Kidney (tissue), 14 donors: ENCODE data around the gene ZMYND15. TPM values are rescaled to one million over a fixed set of nuclear protein-coding genes. Genes with fewer than 3 reads are reported as not detected.
A peak's percentile ranks its signal among the peaks of the same experiment; 100 is the strongest.

Source experiments
- DNase-seq, 5 donors: peaks; one replicate each; pipeline ENCODE4 v3.0.0-alpha.2; 2013 to 2020
- FAIRE-seq: peaks from 2 replicates; lab custom pipeline; 2012; peaks lifted over from hg19 to GRCh38; lab: Jason Lieb, UNC
- H3K27ac ChIP-seq, 2 donors: one replicate each; pipeline ENCODE4 v1.7.0; 2013; ENCODE audit warnings: low read depth in 2 of 2, low read length in 2 of 2, inconsistent platforms in 1 of 2
- H3K27me3 ChIP-seq: one replicate; pipeline ENCODE4 v1.7.1; 2013; ENCODE audit warnings: low read length, inconsistent platforms; ENCODE audit not compliant: control insufficient read depth, insufficient read depth
- H3K36me3 ChIP-seq, 3 donors: one replicate each; pipeline versions ENCODE4 v1.7.0 to v1.7.1; 2013; ENCODE audit warnings: low read length in 3 of 3, control low read depth in 1 of 3, inconsistent platforms in 1 of 3; ENCODE audit not compliant: insufficient read depth in 3 of 3, control insufficient read depth in 2 of 3
- H3K4me1 ChIP-seq, 3 donors: one replicate each; pipeline versions ENCODE4 v1.7.0 to v1.7.1; 2013; ENCODE audit warnings: low read length in 3 of 3, inconsistent platforms in 1 of 3, low read depth in 1 of 3; ENCODE audit not compliant: control insufficient read depth in 2 of 3, insufficient read depth in 2 of 3
- H3K4me3 ChIP-seq, 3 donors: one replicate each; pipeline versions ENCODE4 v1.7.0 to v1.8.1; 2013; ENCODE audit warnings: low read length in 3 of 3, control low read depth in 1 of 3, inconsistent platforms in 1 of 3
- H3K9ac ChIP-seq, 3 donors: one replicate each; pipeline versions ENCODE4 v1.7.0 to v1.7.1; 2013; ENCODE audit warnings: low read length in 3 of 3, control low read depth in 1 of 3, inconsistent platforms in 1 of 3
- H3K9me3 ChIP-seq, 3 donors: one replicate each; pipeline versions ENCODE4 v1.7.0 to v1.7.1; 2013; ENCODE audit warnings: low read length in 3 of 3, control low read depth in 1 of 3, inconsistent platforms in 1 of 3; ENCODE audit not compliant: control insufficient read depth in 2 of 3, insufficient read depth in 1 of 3
- CTCF ChIP-seq: IDR thresholded peaks from 3 replicates; pipeline ENCODE4 v1.5.1; 2012; ENCODE audit warnings: mild to moderate bottlenecking, moderate library complexity, borderline replicate concordance; ENCODE audit not compliant: insufficient read depth; ENCODE audit errors: extremely low read depth
- intact Hi-C: fragments of 100-400 bp; cut with DNase I; formaldehyde crosslinking; loops from one replicate; pipeline ENCODE4 v1.11.1; 2022
- polyA plus RNA-seq: library from polyadenylated mRNA; stranded (reverse); fragments of 350-450 nt; fragmentation: Illumina TruSeq; extraction: RNeasy Lipid Tissue Mini Kit (QIAGEN cat#74804); gene quantifications from one replicate; pipeline ENCODE4 v1.2.3, GENCODE V29; 2014; ENCODE audit warnings: low read depth, low replicate concordance; ENCODE audit not compliant: insufficient read depth
- total RNA-seq: library from RNA; stranded (reverse); fragmentation: NEBNext Ultra II Directional; extraction: Animal tissue kit (Norgen Biotek cat#: 25700); gene quantifications from one replicate; pipeline ENCODE4 v1.2.1, GENCODE V29; 2021
- donor health status: control.
- donor health status: control.
- donor health status: control.
- donor health status: control.
- donor health status: control.
- donor health status: DM: yes; HTN: yes; CAD: no.
- donor health status: Normal renal cell carcinoma (clear cell type).

Gene ZMYND15
- total and polyA plus RNA-seq, 2 donors from 2014 or later: 1.3 to 5.1 TPM

DNA sequence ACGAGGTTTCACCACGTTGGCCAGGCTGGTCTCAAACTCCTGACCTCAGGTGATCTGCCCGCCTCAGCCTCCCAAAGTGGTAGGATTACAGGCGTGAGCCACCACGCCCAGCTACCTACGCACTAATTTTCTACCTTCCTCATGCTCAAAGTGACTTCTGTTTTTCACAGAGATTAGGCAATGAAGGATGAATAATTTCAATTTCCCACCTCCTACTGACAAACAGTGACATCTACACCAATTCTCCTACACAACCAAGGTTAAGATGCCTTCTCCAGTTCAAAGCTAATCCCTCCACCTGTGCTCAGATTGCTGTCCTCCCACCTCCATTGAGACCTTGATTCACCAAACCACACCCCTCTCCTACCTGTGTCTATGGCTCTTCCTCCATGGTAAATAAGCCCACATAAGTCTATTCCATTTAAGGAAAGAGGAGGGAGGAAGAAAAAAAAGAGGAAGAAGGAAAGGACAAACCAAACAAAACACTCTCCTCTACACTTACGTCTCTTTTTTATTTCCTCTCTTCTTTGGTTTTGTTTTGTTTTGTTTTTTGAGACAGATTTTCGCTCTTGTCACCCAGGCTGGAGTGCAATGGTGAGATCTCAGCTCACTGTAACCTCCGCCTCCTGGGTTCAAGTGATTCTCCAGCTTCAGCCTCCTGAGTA lies 13.9 kb upstream of the ZMYND15 start:
- Histone ChIP-seq H3K36me3 (no peaks in the 10 kb centered on the region), H3K27ac (no peak overlapping the region), H3K9ac (no peak overlapping the region), H3K4me1 (peaks cover 3 to 6% (median 4%) of the 10 kb centered on the region in 3 donors), H3K9me3 (no peaks in the 10 kb centered on the region), H3K4me3 (no peak overlapping the region), H3K27me3 (no peaks in the 10 kb centered on the region)
- no peak for TF ChIP-seq CTCF
- intact Hi-C loops: no loop called here
- FAIRE-seq (no peak), DNase-seq (no peak)

- FAIRE-seq: no peak
- no peak overlapping the region for H3K27ac ChIP-seq
- TF ChIP-seq CTCF: no peak
- DNase-seq: no peak
- H3K4me1 ChIP-seq: peaks cover 3 to 4% (median 3%) of the 10 kb centered on the region in 3 donors
- no peak overlapping the region for H3K9ac ChIP-seq
- peaks cover 0 to 4% (median 0%) of the 10 kb centered on the region in 3 donors for H3K36me3 ChIP-seq
- no peaks in the 10 kb centered on the region for H3K9me3 ChIP-seq
- no peak overlapping the region for H3K4me3 ChIP-seq
- intact Hi-C loops: no loop called here
- no peaks in the 10 kb centered on the region for H3K27me3 ChIP-seq
Observed at GRCh38 chr17:4728124-4728523, 11.5 kb upstream of the ZMYND15 start.

DNA sequence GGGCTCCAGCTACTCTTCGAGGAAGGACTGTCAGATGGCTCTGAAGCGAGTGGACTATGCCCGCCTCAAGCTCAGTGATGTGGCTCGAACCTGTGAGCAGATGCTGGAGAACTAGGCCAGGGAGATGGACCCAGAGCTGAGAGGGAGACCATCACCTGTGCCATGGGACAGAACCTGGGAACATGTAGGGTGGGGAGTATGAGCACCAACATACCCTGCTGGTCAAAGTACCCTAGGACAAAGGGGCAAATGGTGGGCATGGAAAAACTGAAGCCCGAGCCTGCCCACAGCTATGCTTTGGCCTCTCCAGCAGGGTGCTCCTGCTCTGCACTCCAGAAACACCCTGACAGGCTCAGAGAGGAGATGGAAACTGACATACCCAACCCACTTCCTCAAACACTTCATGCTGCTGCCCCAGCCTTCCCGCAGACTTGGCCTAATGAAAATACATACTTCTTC lies 6.5 kb upstream of the ZMYND15 start:
- H3K9me3 ChIP-seq: no peaks in the 10 kb centered on the region
- FAIRE-seq (no peak), DNase-seq (peak in 1 of 5 donors; percentile 53)
- TF ChIP-seq CTCF: no peak
- intact Hi-C loops: no loop called here
- no peak overlapping the region for H3K9ac ChIP-seq
- peaks cover under 1% of the 10 kb centered on the region for H3K27me3 ChIP-seq
- H3K27ac ChIP-seq: no peak overlapping the region
- H3K4me3 ChIP-seq: no peak overlapping the region
- peaks cover 0 to 7% (median 3%) of the 10 kb centered on the region in 3 donors for H3K36me3 ChIP-seq
- peaks cover 3 to 4% (median 3%) of the 10 kb centered on the region in 3 donors for H3K4me1 ChIP-seq
